ENCODE data around the gene VWCE. TPM values are rescaled to one million over a fixed set of nuclear protein-coding genes. Genes with fewer than 3 reads are reported as not detected.

The VWCE gene
- under 1 TPM; 0.33 to 0.69 TPM for total RNA-seq

DNA sequence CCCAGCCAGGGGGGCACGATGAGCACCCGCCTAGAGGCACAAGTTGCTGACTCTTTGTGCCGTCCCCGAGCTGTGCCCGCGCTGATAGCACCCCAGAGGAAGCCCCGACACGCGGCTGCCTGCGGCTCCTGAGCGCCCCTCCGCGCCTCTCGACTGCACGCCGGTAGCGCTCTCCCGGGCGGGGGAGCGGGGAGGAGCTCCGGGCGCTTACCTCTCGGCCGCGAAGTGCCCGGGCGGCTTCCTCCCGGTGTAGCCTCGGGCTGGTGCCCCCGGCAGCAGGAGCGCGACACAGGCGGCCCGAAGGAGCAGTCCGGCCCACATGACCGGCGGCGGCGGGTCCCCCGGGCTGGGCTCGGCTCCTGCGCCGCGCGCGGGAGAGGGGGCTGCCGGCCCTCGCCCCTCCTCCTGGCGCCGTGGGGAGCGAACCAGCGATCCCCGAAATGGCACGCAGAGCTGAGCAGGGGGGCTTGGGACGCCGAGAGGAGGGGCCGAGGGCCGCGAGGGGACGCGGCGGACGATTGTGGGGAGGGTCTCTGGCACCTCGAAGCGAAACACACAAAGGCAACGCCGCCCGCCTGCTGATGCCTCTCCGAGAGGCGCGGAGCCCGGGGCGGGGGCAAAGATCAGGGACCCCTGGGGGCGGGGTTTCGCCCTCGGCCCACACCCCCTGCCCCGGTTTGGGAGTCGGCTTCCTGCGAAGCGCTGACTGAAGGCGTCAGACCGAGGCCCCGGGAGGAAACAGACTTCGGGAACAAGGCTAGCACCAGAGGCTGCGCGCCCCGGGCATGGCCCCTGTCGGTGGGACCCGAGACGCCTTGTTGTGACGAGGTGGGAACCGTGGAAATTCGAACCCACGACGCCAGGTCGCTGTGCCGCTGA lies at the start of gene VWCE:
Gene VWCE (minus strand): TSS at position 600 of the 879 bp plus-strand sequence. CDS start 279 bp downstream, at position 321.

GRCh38 chr11:61332797-61333549 lies 37.9 kb upstream of the VWCE start, which contains the start of the genes DDB1 and TKFC:
Gene DDB1 (minus strand): TSS chr11:61333105. CDS start chr11:61332968, 137 bp downstream.
Gene TKFC (plus strand): TSS chr11:61333228. CDS start chr11:61334729, 1,501 bp downstream.

GRCh38 chr11:61240875-61241274 lies 54.2 kb downstream of the VWCE start, which contains the start of gene PGA5:
Gene PGA5 (plus strand): TSS chr11:61241175. CDS start chr11:61241227, 52 bp downstream.

DNA sequence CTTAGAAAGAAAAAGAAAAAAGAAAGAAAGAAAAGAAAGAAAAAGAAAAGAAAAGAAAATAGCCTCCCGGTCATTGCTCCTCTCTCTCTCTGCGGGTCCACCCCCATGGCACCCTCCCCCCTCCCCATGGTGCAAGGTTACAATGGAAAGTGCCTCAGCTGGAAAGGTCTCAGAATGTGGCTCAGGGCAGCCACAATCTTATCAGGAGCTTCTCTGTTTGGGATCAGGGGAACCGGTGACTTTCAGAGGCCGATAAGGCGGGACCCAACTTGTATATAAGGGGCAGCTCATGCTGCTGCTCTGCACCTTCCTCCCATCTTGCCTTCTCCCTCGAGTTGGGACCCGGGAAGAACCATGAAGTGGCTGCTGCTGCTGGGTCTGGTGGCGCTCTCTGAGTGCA lies 73.1 kb downstream of the VWCE start, which contains the start of gene PGA4:
Gene PGA4 (plus strand): TSS at position 301 of the 400 bp plus-strand sequence. CDS start 54 bp downstream, at position 355.

Other genes with a start within 250 kb of the VWCE start
- gene CD5, start 192.8 kb downstream of the VWCE start, total RNA-seq, result not detected
- 10 to 100 TPM; 11.3 to 12.7 TPM for gene VPS37C, start 133.9 kb downstream of the VWCE start, total RNA-seq
- gene PGA3, start 91.8 kb downstream of the VWCE start, total RNA-seq, result not detected
- gene PGA4, start 73.0 kb downstream of the VWCE start, total RNA-seq, result not detected
- gene PGA5, start 54.1 kb downstream of the VWCE start, total RNA-seq, result not detected
- 100 to 1,000 TPM; 208 to 223 TPM for gene DDB1, start 37.8 kb upstream of the VWCE start, total RNA-seq
- gene TKFC, start 37.9 kb upstream of the VWCE start, total RNA-seq, result 10 to 100 TPM; 12.3 to 13.1 TPM
- gene CYB561A3, start 66.6 kb upstream of the VWCE start, total RNA-seq, result 100 to 1,000 TPM; 198 to 918 TPM
- gene TMEM138, start 67.1 kb upstream of the VWCE start, total RNA-seq, result 100 to 1,000 TPM; 127 to 164 TPM
- 1 to 10 TPM; 3.1 to 5.0 TPM for gene TMEM216, start 97.3 kb upstream of the VWCE start, total RNA-seq
- 10 to 100 TPM; 25.5 to 29.6 TPM for gene CPSF7, start 134.7 kb upstream of the VWCE start, total RNA-seq
- gene SDHAF2, start 134.8 kb upstream of the VWCE start, total RNA-seq, result 10 to 100 TPM; 36.5 to 40.6 TPM
- under 1 TPM; under 0.01 to 0.33 TPM for gene LRRC10B, start 213.4 kb upstream of the VWCE start, total RNA-seq

All from melanocyte of skin (primary cell).